ENCODE results near the gene SETBP1.

The SETBP1 gene

GRCh38 chr18:45046961-45047360, 366.3 kb downstream of the SETBP1 start:
- DNase-seq: no peak

GRCh38 chr18:45049578-45050319, 369.1 kb downstream of the SETBP1 start:
- no peak for DNase-seq

DNA sequence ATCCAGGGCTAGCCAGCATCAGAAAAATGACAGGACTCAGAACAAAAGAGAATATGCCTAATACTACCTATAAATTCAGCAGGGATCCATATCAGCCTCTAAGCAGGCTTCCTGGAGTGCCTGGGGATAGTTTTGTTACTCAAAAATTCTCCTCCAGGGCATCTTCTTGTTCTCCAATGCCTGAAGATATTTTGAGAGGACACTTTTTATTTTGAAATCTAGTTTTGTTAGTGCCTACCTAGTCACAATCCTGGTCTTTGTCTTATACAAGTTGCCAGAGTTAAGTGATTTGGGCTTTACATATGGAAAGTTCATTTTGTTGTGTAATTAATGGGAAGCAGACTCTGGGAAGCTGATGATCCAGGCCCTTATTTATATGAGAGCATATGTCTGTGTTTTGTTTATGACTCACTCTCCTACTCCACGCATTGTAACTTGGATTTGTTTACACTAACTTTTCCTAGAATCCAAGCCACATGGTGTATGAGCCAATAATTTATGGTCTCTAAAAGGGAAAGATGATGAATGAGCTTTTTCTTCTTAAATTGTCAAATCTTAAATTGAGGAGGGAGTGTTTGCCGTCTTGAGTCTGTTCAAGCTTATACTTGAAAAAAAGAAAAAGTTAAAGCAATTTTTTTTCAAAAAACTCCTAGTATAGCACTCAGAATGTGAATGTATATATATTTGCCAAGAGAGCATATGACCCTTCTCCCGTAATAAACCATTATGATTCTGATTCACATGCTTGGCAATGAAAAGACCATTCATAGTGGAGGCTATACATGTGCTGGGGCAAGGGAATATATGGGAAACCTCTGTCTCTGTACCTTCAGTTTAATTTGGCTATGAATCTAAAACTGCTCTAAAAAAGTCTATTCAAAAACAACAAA, 370.3 kb downstream of the SETBP1 start:
- no peak for DNase-seq

DNA sequence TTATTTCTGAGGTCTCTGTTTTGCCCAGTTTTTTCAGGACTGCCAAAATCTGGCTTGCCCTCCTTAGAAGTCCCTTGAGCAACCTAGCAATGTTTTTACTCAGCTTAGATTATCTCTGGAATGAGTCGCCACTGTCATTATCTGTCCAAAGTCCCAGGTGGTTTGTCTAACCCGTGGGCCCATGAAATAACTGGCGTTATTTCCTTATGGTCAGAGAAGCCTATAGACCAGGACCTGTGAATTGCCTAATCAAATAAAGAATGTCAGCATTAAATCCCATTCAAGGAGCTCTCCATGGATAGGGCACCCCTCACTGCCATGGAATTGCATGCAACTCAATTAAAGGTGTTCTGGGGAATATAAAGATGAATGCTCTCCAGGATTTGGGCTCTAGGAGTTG, 373.9 kb downstream of the SETBP1 start:
- DNase-seq: no peak

DNA sequence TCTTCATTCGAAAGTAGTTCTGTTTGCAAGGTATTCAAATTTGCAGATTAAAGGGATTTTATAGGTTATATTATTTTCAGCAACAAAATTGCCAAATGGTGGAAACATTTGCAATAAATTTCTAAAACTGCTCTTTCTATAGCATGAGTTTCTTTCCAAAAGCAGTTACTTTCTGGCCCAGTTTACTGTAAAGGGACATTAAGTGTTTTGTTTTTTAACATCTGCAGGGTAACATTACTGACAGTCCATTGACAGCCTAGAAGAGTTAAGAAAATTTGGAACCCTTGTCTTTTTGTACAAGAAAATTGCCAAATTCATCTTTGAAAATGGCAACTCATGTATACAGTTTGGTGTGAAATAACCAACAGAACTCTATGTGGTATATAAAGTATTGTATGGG, 375.1 kb downstream of the SETBP1 start:
- no peak for DNase-seq

GRCh38 chr18:45056926-45057325, 376.2 kb downstream of the SETBP1 start:
- no peak for DNase-seq

DNA sequence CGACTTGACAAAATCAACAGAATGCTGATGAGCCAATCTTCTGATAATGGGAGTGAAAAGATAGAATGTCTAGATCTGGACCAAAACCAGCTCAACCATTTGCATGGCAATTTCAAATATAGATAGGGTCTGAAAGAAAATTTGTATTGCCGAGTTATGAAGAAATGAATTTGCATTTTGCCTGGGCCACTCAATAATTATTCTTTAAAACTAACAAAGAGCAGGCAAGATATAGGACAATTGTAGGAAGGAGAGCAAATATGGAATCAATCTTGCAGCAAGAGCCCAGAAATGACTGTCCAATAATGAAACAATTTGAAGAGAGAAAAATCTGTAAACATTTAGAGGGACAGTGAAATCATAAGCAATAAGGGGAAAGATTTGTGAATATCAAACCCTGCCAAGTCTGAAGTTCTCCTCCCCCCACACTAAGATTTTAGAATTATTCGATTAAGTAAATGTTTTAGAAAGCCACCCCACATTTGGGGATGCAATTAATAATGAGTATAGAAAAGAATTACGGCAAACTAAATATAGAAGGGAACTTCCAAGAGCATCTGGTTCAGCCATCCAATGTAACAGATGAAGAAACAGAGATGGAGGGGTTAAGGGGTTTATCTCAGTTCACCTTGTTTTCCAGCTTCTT, 377.4 kb downstream of the SETBP1 start:
- no peak for DNase-seq

- peak; percentile 68 for DNase-seq
These were observed 379.0 kb downstream of the SETBP1 start for GRCh38 chr18:45059695-45060094.

- peak; percentile 18 for DNase-seq
These were observed 379.4 kb downstream of the SETBP1 start for GRCh38 chr18:45060102-45060501.

GRCh38 chr18:45061359-45061758, 380.7 kb downstream of the SETBP1 start:
- DNase-seq: no peak

DNA sequence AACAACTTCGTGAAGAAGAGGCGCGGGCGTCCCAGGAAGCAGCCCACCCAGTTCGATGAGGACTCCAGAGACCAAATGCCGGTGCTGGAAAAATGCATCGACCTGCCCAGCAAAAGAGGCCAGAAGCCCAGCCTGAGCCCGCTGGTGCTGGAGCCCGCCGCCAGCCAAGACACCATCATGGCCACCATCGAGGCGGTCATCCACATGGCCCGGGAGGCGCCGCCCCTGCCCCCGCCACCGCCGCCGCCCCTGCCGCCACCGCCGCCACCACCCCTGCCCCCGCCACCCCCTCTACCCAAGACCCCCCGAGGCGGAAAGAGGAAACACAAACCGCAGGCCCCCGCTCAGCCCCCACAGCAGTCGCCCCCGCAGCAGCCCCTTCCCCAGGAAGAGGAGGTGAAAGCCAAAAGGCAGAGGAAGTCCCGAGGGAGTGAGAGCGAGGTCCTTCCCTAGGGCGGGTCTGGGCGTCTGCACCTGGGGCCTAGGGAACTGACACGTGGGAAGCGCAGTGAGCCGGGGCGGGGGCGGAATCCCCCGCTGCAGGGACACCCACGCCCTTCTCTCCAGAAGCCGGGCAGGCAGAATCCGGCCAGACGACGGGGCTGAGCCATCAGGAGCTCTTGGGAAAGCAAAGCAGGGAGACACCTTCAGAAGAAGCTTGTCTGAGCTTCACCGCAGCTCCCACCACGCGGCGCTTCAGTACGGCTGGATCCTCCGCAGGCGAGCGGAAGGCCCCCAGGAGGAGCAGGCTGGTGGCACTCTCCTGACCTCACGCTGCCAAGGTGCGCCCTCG, 382.8 kb downstream of the SETBP1 start:
- no peak for DNase-seq

- peak; percentile 21 for DNase-seq
These were observed 385.5 kb downstream of the SETBP1 start for GRCh38 chr18:45066210-45066609.

GRCh38 chr18:45066886-45067285, 386.2 kb downstream of the SETBP1 start:
- DNase-seq: peak; percentile 89

GRCh38 chr18:45068400-45069094, 387.9 kb downstream of the SETBP1 start:
- no peak for DNase-seq

GRCh38 chr18:45069546-45069945, 388.9 kb downstream of the SETBP1 start:
- DNase-seq: no peak

GRCh38 chr18:45071956-45072355, 391.3 kb downstream of the SETBP1 start:
- DNase-seq: peak; percentile 27

DNA sequence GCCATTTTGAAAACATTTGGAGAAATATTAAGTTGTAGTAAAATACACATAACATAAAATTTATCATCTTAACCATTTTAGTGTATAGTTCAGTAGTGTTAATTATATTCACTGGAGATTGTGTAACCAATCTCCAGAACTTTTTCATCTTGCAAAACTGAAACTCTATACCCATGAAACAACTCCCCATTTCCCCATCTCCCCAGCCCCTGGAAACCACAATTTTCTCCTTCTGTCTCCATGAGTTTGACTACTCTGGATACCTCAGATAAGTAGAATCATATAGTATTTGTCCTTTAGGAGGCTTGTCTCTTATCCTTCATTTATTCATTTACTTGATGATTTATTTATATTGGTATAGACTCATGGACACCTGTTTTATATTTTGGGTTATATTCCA, 392.9 kb downstream of the SETBP1 start:
- DNase-seq: peak; percentile 42

- DNase-seq: no peak
These were observed 401.0 kb downstream of the SETBP1 start for GRCh38 chr18:45081566-45082181.

DNA sequence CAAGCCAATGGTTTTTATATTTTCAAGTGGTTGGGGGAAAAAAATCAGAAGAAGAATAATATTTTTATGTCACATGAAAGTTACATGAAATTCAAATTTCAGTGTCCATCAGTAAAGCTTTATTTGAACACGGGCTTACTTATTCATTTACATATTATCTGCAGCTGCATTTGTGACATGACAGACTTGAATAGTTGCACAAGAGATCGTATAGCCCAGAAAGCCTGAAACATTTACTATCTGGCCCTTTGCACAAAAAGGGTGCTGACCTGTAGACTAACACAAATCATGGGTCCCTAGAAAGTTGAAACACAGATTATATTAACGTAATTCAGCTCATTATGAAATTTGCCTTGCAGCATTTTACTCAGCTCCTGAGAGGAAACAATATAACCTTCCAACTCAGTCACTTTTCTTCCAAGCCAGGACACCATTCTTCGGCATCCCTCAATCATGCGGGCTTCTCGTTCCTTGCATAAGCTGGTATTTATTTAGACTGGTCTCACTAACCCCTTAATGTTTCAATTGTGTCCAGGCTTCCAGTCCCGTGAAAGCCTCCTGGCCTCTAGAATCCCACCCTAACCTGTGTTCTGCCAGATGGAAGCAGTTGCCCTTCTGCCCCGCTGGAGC, 402.7 kb downstream of the SETBP1 start:
- DNase-seq: no peak

GRCh38 chr18:45084206-45084605, 403.5 kb downstream of the SETBP1 start:
- DNase-seq: no peak
